Hematopoietic multipotent progenitor cell treated with erythropoietin and hydrocortisone succinate and interleukin-3 and kit ligand, for 8 days (in vitro differentiated cells): Measurements from ENCODE around the gene ZFP82.

Source experiments
- DNase-seq: peaks from one replicate; pipeline ENCODE4 v3.0.0-alpha.2; 2015

ZFP82 gene

DNA sequence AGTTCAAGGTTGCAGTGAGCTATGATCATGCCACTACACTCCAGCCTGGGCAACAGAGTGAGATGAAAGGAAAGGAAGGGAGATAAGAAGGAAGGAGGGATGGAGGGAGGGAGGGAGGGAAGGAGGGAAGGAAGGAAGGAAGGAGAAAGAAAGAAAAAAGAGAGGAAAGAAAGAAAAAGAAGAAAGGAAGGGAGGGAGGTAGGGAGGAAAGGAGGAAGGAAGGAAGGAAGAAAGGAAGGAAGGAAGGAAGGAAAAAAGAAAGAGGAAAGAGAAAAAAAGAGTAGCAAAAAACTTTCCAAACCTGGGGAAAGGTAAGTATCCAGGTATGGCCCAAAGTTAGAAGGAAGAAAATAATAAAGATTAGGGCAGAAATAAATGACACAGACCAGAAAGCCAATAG, 46.6 kb downstream of the ZFP82 start:
- no peak for DNase-seq

GRCh38 chr19:36363845-36364244, 54.6 kb downstream of the ZFP82 start:
- no peak for DNase-seq
